CD8-positive, alpha-beta memory T cell (primary cell): Measurements from ENCODE around the gene ESRRG. TPM values are rescaled to one million over a fixed set of nuclear protein-coding genes. Genes with fewer than 3 reads are reported as not detected.
A peak's percentile ranks its signal among the peaks of the same experiment; 100 is the strongest.
"Not testable (repeated sequence)": the region's sequence is repeated elsewhere in the genome, so short reads cannot be mapped to it uniquely, and the experiment has no call there.

Experiments used
- CTCF ChIA-PET: fragments of 350-600 bp; sonication (Branson Sonifier 250); formaldehyde crosslinking; loops from one replicate; lab custom pipeline; 2021; ENCODE audit warnings: antibody characterized with exemption; lab: Charles Lee
- POLR2A ChIA-PET: fragments of 350-600 bp; sonication (Branson Sonifier 250); formaldehyde crosslinking; loops from one replicate; lab custom pipeline; 2021; ENCODE audit warnings: antibody characterized with exemption; lab: Charles Lee
- DNase-seq, 5 donors: peaks; one replicate each; pipeline versions ENCODE4 v3.0.0 to v3.0.0-alpha.2; 2020 to 2022; ENCODE audit warnings: mixed read lengths in 1 of 5
- H3K27ac ChIP-seq: one replicate; pipeline ENCODE4 v1.7.0; 2013; ENCODE audit warnings: low read depth, mild to moderate bottlenecking, low read length, moderate library complexity
- H3K27me3 ChIP-seq: 2 replicates; pipeline ENCODE4 v1.7.0; 2013; ENCODE audit warnings: low read length, mild to moderate bottlenecking; ENCODE audit not compliant: insufficient read depth, poor library complexity, severe bottlenecking
- H3K36me3 ChIP-seq: 2 replicates; pipeline ENCODE4 v1.7.0; 2013; ENCODE audit warnings: mild to moderate bottlenecking, low read length, moderate library complexity; ENCODE audit not compliant: insufficient read depth
- H3K4me1 ChIP-seq: 2 replicates; pipeline ENCODE4 v1.7.0; 2013; ENCODE audit warnings: mild to moderate bottlenecking, low read length, moderate library complexity; ENCODE audit not compliant: insufficient read depth
- H3K4me3 ChIP-seq: 2 replicates; pipeline ENCODE4 v1.7.0; 2013; ENCODE audit warnings: mild to moderate bottlenecking, low read length
- H3K9me3 ChIP-seq: 2 replicates; pipeline ENCODE4 v1.7.0; 2013; ENCODE audit warnings: mild to moderate bottlenecking, low read length
- H3K27ac Mint-ChIP-seq, 8 donors: one replicate each; pipeline ENCODE4 v1.8.0; 2020 to 2021; ENCODE audit warnings: mixed read lengths in 8 of 8, mild to moderate bottlenecking in 6 of 8, inconsistent platforms in 3 of 8, moderate library complexity in 3 of 8
- H3K27me3 Mint-ChIP-seq, 2 donors: one replicate each; pipeline ENCODE4 v1.8.0; 2020 to 2021; ENCODE audit warnings: mixed read lengths in 2 of 2, mild to moderate bottlenecking in 1 of 2, moderate library complexity in 1 of 2
- H3K36me3 Mint-ChIP-seq, 3 donors: one replicate each; pipeline ENCODE4 v1.8.0; 2020 to 2021; ENCODE audit warnings: mixed read lengths in 3 of 3, inconsistent platforms in 1 of 3, mild to moderate bottlenecking in 1 of 3
- H3K4me1 Mint-ChIP-seq, 3 donors: one replicate each; pipeline ENCODE4 v1.8.0; 2020 to 2021; ENCODE audit warnings: mixed read lengths in 3 of 3, inconsistent platforms in 1 of 3, mild to moderate bottlenecking in 1 of 3
- H3K4me3 Mint-ChIP-seq, 7 donors: one replicate each; pipeline ENCODE4 v1.8.0; 2020 to 2021; ENCODE audit warnings: mixed read lengths in 7 of 7, mild to moderate bottlenecking in 6 of 7, moderate library complexity in 4 of 7, inconsistent platforms in 2 of 7
- H3K9me3 Mint-ChIP-seq, 5 donors: one replicate each; pipeline ENCODE4 v1.8.0; 2020 to 2022; ENCODE audit warnings: mixed read lengths in 5 of 5, mild to moderate bottlenecking in 3 of 5, moderate library complexity in 2 of 5, inconsistent platforms in 1 of 5
- polyA plus RNA-seq: library from polyadenylated mRNA; unstranded; fragments of 300-500 nt; fragmentation: Illumina TruSeq; gene quantifications from one replicate; pipeline ENCODE4 v1.2.3, GENCODE V29; 2021
- total RNA-seq, 2 experiments: library from RNA; stranded (reverse); gene quantifications; one replicate each; pipeline ENCODE4 v1.2.3, GENCODE V29; 2021

The ESRRG gene
- total and polyA plus RNA-seq, 3 experiments from 2014 or later = not detected

- Mint-ChIP-seq H3K27me3 (no peaks in the 10 kb centered on the region), H3K27ac (no peak overlapping the region), H3K4me3 (peak overlapping the region in 4 of 7 donors; percentile 0 to 43 (median 5)), H3K9me3 (peaks cover 2 to 41% (median 11%) of the 10 kb centered on the region in 5 donors), H3K4me1 (no peaks in the 10 kb centered on the region), H3K36me3 (no peaks in the 10 kb centered on the region)
- H3K36me3 ChIP-seq = no peaks in the 10 kb centered on the region
- no peaks in the 10 kb centered on the region for H3K4me1 ChIP-seq
- no peaks in the 10 kb centered on the region for H3K27me3 ChIP-seq
- POLR2A ChIA-PET = no interaction called here
- DNase-seq = no peak
- H3K9me3 ChIP-seq = no peaks in the 10 kb centered on the region
- CTCF ChIA-PET = no interaction called here
- no peak overlapping the region for H3K4me3 ChIP-seq
- H3K27ac ChIP-seq = no peak overlapping the region
These were observed 191.7 kb downstream of the ESRRG start for GRCh38 chr1:216531263-216532239.

DNA sequence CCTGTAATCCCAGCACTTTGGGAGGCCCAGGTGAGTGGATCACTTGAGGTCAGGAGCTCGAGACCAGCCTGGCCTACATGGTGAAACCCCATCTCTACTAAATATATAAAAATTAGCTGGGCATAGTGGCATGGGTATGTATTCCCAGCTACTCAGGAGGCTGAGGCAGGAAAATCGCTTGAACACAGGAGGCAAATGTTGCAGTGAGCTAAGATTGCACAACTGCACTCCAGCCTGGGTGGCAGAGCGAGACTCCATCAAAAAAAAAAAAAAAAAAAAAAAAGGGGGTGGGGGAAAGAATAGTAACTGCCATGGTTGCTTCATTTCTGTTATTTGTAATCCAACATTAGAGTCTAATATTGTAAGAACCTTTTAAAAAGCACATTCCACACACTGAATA, 193.4 kb downstream of the ESRRG start:
- H3K36me3 Mint-ChIP-seq, H3K27me3 ChIP-seq, H3K9me3 ChIP-seq, H3K27ac Mint-ChIP-seq, H3K27me3 Mint-ChIP-seq, H3K27ac ChIP-seq, H3K4me3 Mint-ChIP-seq, H3K4me3 ChIP-seq, H3K36me3 ChIP-seq, DNase-seq, H3K4me1 ChIP-seq, POLR2A ChIA-PET, H3K4me1 Mint-ChIP-seq: not testable (repeated sequence)
- H3K9me3 Mint-ChIP-seq = peaks cover 1 to 32% (median 8%) of the 10 kb centered on the region in 5 donors
- CTCF ChIA-PET = interaction anchor here (1.6 kb wide), 1 partner anchor 9 kb away, joined by 4 read pairs; no protein-coding TSS in a partner anchor

GRCh38 chr1:216528816-216529215, 194.4 kb downstream of the ESRRG start:
- DNase-seq = no peak
- H3K9me3 ChIP-seq = no peaks in the 10 kb centered on the region
- Mint-ChIP-seq H3K27me3 (no peaks in the 10 kb centered on the region), H3K36me3 (no peaks in the 10 kb centered on the region), H3K4me3 (no peak overlapping the region), H3K27ac (no peak overlapping the region), H3K4me1 (no peaks in the 10 kb centered on the region), H3K9me3 (peaks cover 1 to 31% (median 5%) of the 10 kb centered on the region in 5 donors)
- H3K4me3 ChIP-seq = no peak overlapping the region
- no peaks in the 10 kb centered on the region for H3K36me3 ChIP-seq
- CTCF ChIA-PET = interaction anchor here (1.6 kb wide), 1 partner anchor 10 kb away, joined by 4 read pairs; no protein-coding TSS in a partner anchor
- no peaks in the 10 kb centered on the region for H3K27me3 ChIP-seq
- H3K27ac ChIP-seq = no peak overlapping the region
- POLR2A ChIA-PET = no interaction called here
- H3K4me1 ChIP-seq = no peaks in the 10 kb centered on the region

GRCh38 chr1:216523449-216524190, 199.6 kb downstream of the ESRRG start:
- no peak for DNase-seq
- POLR2A ChIA-PET = no interaction called here
- Mint-ChIP-seq H3K27ac (no peak overlapping the region), H3K4me1 (no peaks in the 10 kb centered on the region), H3K9me3 (peaks cover 1 to 14% (median 4%) of the 10 kb centered on the region in 5 donors), H3K27me3 (no peaks in the 10 kb centered on the region), H3K36me3 (no peaks in the 10 kb centered on the region), H3K4me3 (no peak overlapping the region)
- no peaks in the 10 kb centered on the region for H3K9me3 ChIP-seq
- no peak overlapping the region for H3K27ac ChIP-seq
- no peaks in the 10 kb centered on the region for H3K4me1 ChIP-seq
- no peak overlapping the region for H3K4me3 ChIP-seq
- CTCF ChIA-PET = no interaction called here
- no peaks in the 10 kb centered on the region for H3K27me3 ChIP-seq
- H3K36me3 ChIP-seq = no peaks in the 10 kb centered on the region

DNA sequence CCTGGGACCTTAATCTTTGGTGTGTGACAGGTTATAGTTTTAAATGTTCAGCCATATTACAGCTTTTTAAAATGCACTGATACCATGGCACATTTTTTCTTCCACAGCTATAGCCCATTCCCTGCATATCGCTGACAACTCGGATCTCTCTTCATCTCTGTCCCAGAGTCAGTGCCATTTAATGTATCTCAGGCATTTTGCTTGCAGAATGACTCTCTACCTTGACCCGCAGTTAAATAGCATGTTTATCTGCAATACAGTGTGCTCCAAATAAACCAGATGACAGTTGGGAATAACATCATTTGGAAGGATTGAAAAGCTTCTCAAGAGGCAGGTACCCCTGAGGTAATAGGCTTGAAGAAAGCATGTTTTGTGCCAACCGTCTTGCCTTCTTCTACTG, 200.2 kb downstream of the ESRRG start:
- H3K4me1 Mint-ChIP-seq = no peaks in the 10 kb centered on the region
- H3K4me1 ChIP-seq = no peaks in the 10 kb centered on the region
- CTCF ChIA-PET = no interaction called here

GRCh38 chr1:216521477-216521876, 201.8 kb downstream of the ESRRG start:
- H3K36me3 ChIP-seq = no peaks in the 10 kb centered on the region
- CTCF ChIA-PET = no interaction called here
- POLR2A ChIA-PET = no interaction called here
- Mint-ChIP-seq H3K4me3 (no peak overlapping the region), H3K27ac (no peak overlapping the region), H3K36me3 (no peaks in the 10 kb centered on the region), H3K27me3 (no peaks in the 10 kb centered on the region), H3K9me3 (peaks cover 0 to 14% (median 5%) of the 10 kb centered on the region in 5 donors), H3K4me1 (no peaks in the 10 kb centered on the region)
- H3K9me3 ChIP-seq = no peaks in the 10 kb centered on the region
- no peak for DNase-seq
- no peak overlapping the region for H3K4me3 ChIP-seq
- no peaks in the 10 kb centered on the region for H3K4me1 ChIP-seq
- H3K27ac ChIP-seq = no peak overlapping the region
- no peaks in the 10 kb centered on the region for H3K27me3 ChIP-seq

More for the DNA sequence above, 200.2 kb downstream of the ESRRG start:
- Histone ChIP-seq H3K4me3 (no peak overlapping the region), H3K27me3 (no peaks in the 10 kb centered on the region), H3K9me3 (no peaks in the 10 kb centered on the region), H3K36me3 (no peaks in the 10 kb centered on the region), H3K27ac (no peak overlapping the region)
- Mint-ChIP-seq H3K4me3 (no peak overlapping the region), H3K36me3 (no peaks in the 10 kb centered on the region), H3K27me3 (no peaks in the 10 kb centered on the region), H3K27ac (no peak overlapping the region), H3K9me3 (peaks cover 3 to 20% (median 4%) of the 10 kb centered on the region in 5 donors)
- POLR2A ChIA-PET = no interaction called here
- DNase-seq = no peak

- Mint-ChIP-seq H3K9me3 (peaks cover 0 to 14% (median 2%) of the 10 kb centered on the region in 5 donors), H3K27me3 (no peaks in the 10 kb centered on the region), H3K27ac (no peak overlapping the region), H3K36me3 (no peaks in the 10 kb centered on the region), H3K4me3 (no peak overlapping the region), H3K4me1 (no peaks in the 10 kb centered on the region)
- Histone ChIP-seq H3K9me3 (no peaks in the 10 kb centered on the region), H3K36me3 (no peaks in the 10 kb centered on the region), H3K27ac (no peak overlapping the region), H3K4me1 (no peaks in the 10 kb centered on the region), H3K4me3 (no peak overlapping the region), H3K27me3 (no peaks in the 10 kb centered on the region)
- POLR2A ChIA-PET = no interaction called here
- no peak for DNase-seq
- CTCF ChIA-PET = no interaction called here
These were observed 204.2 kb downstream of the ESRRG start for GRCh38 chr1:216518844-216519627.
